H1 (cell line): ENCODE measurements around the gene XPNPEP2. TPM values are rescaled to one million over a fixed set of nuclear protein-coding genes. Genes with fewer than 3 reads are reported as not detected.

Source experiments
- CTCF ChIA-PET: fragments of 300-600 bp; sonication (Branson Sonifier 250); formaldehyde crosslinking; loops from one replicate; lab custom pipeline; 2021; ENCODE audit not compliant: partially characterized antibody; lab: Charles Lee
- POLR2A ChIA-PET: fragments of 300-600 bp; sonication (Branson Sonifier 250); formaldehyde crosslinking; loops from one replicate; lab custom pipeline; 2021; ENCODE audit warnings: inconsistent platforms; ENCODE audit not compliant: partially characterized antibody; lab: Charles Lee
- DNase-seq, 2 experiments: peaks; one replicate each; pipeline versions ENCODE4 v3.0.0 to v3.0.0-alpha.2; 2010 to 2022; ENCODE audit warnings: low spot score in 2 of 2, low read depth in 1 of 2, mixed read lengths in 1 of 2
- FAIRE-seq: peaks from 2 replicates; lab custom pipeline; 2011; peaks lifted over from hg19 to GRCh38; lab: Jason Lieb, UNC
- H2AFZ ChIP-seq: 2 replicates; pipeline ENCODE4 v1.8.1; 2012; ENCODE audit warnings: low read length, inconsistent platforms
- H2AK5ac ChIP-seq: 2 replicates; pipeline ENCODE4 v1.6.1; 2013; ENCODE audit warnings: low read depth, low read length
- H2BK120ac ChIP-seq: replicated peaks from 2 replicates; pipeline ENCODE3; 2013; ENCODE audit warnings: low read depth, low read length, inconsistent platforms
- H2BK12ac ChIP-seq: 2 replicates; pipeline ENCODE4 v1.6.1; 2013; ENCODE audit warnings: low read depth, low read length
- H2BK15ac ChIP-seq: 2 replicates; pipeline ENCODE4 v1.6.1; 2013; ENCODE audit warnings: low read length
- H2BK20ac ChIP-seq: 2 replicates; pipeline ENCODE4 v1.6.1; 2013; ENCODE audit warnings: low read length
- H2BK5ac ChIP-seq: 2 replicates; pipeline ENCODE4 v1.6.1; 2013; ENCODE audit warnings: low read depth, low read length
- H3K14ac ChIP-seq: 2 replicates; pipeline ENCODE4 v1.6.1; 2013; ENCODE audit warnings: inconsistent platforms; ENCODE audit not compliant: insufficient read length
- H3K18ac ChIP-seq: 2 replicates; pipeline ENCODE4 v1.6.1; 2013; ENCODE audit warnings: low read length; ENCODE audit errors: extremely low read depth
- H3K23ac ChIP-seq: 2 replicates; pipeline ENCODE4 v1.6.1; 2013; ENCODE audit warnings: inconsistent platforms; ENCODE audit not compliant: insufficient read length
- H3K23me2 ChIP-seq: 2 replicates; pipeline ENCODE4 v1.6.1; 2013; ENCODE audit warnings: low read depth, low read length
- H3K27ac ChIP-seq: 2 replicates; pipeline ENCODE4 v1.6.1; 2011; ENCODE audit warnings: low read depth, low read length, inconsistent platforms
- H3K27me3 ChIP-seq, 4 experiments: replicated peaks in 1 of 4; 1 replicate in 1 of 4; 2 replicates in 3 of 4; pipeline versions ENCODE4 v1.6.1 to v1.8.1; 2011 to 2013; ENCODE audit warnings: low read length in 3 of 4, mild to moderate bottlenecking in 3 of 4, inconsistent platforms in 2 of 4, mixed read lengths in 2 of 4, moderate library complexity in 1 of 4; ENCODE audit not compliant: control insufficient read depth in 3 of 4, insufficient read depth in 3 of 4; ENCODE audit errors: extremely low read depth in 1 of 4
- H3K36me3 ChIP-seq, 4 experiments: 2 replicates each; pipeline versions ENCODE4 v1.6.1 to v1.8.1; 2011 to 2013; ENCODE audit warnings: mild to moderate bottlenecking in 4 of 4, low read length in 3 of 4, moderate library complexity in 2 of 4, control low read depth in 1 of 4, inconsistent platforms in 1 of 4; ENCODE audit not compliant: insufficient read depth in 4 of 4, control insufficient read depth in 2 of 4
- H3K4ac ChIP-seq: replicated peaks from 2 replicates; pipeline ENCODE3; 2013; ENCODE audit warnings: low read length, low read depth, mixed read lengths, inconsistent platforms; ENCODE audit not compliant: insufficient read length
- H3K4me1 ChIP-seq, 4 experiments: replicated peaks in 1 of 4; 1 replicate in 1 of 4; 2 replicates in 3 of 4; pipeline versions ENCODE4 v1.6.1 to v1.8.1; 2011 to 2013; ENCODE audit warnings: low read length in 3 of 4, inconsistent platforms in 2 of 4, mixed read lengths in 1 of 4; ENCODE audit not compliant: insufficient read depth in 4 of 4, control insufficient read depth in 3 of 4
- H3K4me2 ChIP-seq, 2 experiments: 2 replicates each; pipeline versions ENCODE4 v1.6.1 to v1.8.1; 2011 to 2013; ENCODE audit warnings: low read depth in 2 of 2, low read length in 2 of 2, control low read depth in 1 of 2, inconsistent platforms in 1 of 2, mild to moderate bottlenecking in 1 of 2; ENCODE audit not compliant: insufficient read depth in 1 of 2
- H3K4me3 ChIP-seq, 4 experiments: fragments of 200-600, 300-600 bp in 1 of 4; sonication (generic), shearing (Covaris generic), sonication (Bioruptor Twin) in 1 of 4; 2 replicates each; pipeline versions ENCODE4 v1.5.1 to v1.8.1; 2011 to 2016; ENCODE audit warnings: low read length in 4 of 4, low read depth in 3 of 4, control low read depth in 2 of 4, inconsistent platforms in 2 of 4, mild to moderate bottlenecking in 2 of 4, mixed read lengths in 1 of 4, moderate library complexity in 1 of 4; ENCODE audit not compliant: insufficient read depth in 2 of 4; ENCODE audit errors: extremely low read depth in 1 of 4
- H3K56ac ChIP-seq: replicated peaks from 2 replicates; pipeline ENCODE3; 2013; ENCODE audit warnings: low read depth, mild to moderate bottlenecking, mixed read lengths, low read length, inconsistent platforms; ENCODE audit not compliant: insufficient read length
- H3K79me1 ChIP-seq: 2 replicates; pipeline ENCODE4 v1.6.1; 2013; ENCODE audit warnings: low read depth, low read length, control low read depth
- H3K79me2 ChIP-seq, 2 experiments: 2 replicates each; pipeline versions ENCODE4 v1.6.1 to v1.8.1; 2012 to 2013; ENCODE audit warnings: low read length in 2 of 2, mild to moderate bottlenecking in 2 of 2, inconsistent platforms in 1 of 2; ENCODE audit not compliant: insufficient read depth in 2 of 2, control insufficient read depth in 1 of 2
- H3K9ac ChIP-seq, 4 experiments: replicated peaks in 1 of 4; 1 replicate in 1 of 4; 2 replicates in 3 of 4; pipeline versions ENCODE4 v1.6.1 to v1.8.1; 2011 to 2013; ENCODE audit warnings: low read depth in 3 of 4, low read length in 3 of 4, control low read depth in 2 of 4, mild to moderate bottlenecking in 2 of 4, moderate library complexity in 2 of 4, inconsistent platforms in 1 of 4; ENCODE audit errors: extremely low read depth in 1 of 4
- H3K9me3 ChIP-seq, 2 experiments: 2 replicates each; pipeline versions ENCODE4 v1.6.1 to v1.8.1; 2012 to 2013; ENCODE audit warnings: mild to moderate bottlenecking in 2 of 2, moderate library complexity in 2 of 2, control low read depth in 1 of 2, inconsistent platforms in 1 of 2, low read depth in 1 of 2, low read length in 1 of 2, mixed read lengths in 1 of 2; ENCODE audit not compliant: insufficient read depth in 2 of 2
- H4K20me1 ChIP-seq, 2 experiments: replicated peaks in 1 of 2; 2 replicates each; pipeline versions ENCODE3 to v1.8.1; 2011 to 2013; ENCODE audit warnings: inconsistent platforms in 2 of 2, low read length in 2 of 2, mild to moderate bottlenecking in 1 of 2; ENCODE audit not compliant: insufficient read depth in 2 of 2, control insufficient read depth in 1 of 2
- H4K5ac ChIP-seq: 2 replicates; pipeline ENCODE4 v1.6.1; 2013; ENCODE audit warnings: low read length, low read depth, mixed read lengths, inconsistent platforms; ENCODE audit not compliant: insufficient read length
- H4K8ac ChIP-seq: 2 replicates; pipeline ENCODE4 v1.8.0; 2013; ENCODE audit warnings: mild to moderate bottlenecking, moderate library complexity, low read length, inconsistent platforms; ENCODE audit not compliant: insufficient read depth; ENCODE audit errors: extremely low read depth
- H4K91ac ChIP-seq: replicated peaks from 2 replicates; pipeline ENCODE3; 2013; ENCODE audit warnings: low read length, mixed read lengths, inconsistent platforms; ENCODE audit not compliant: insufficient read length
- GABPA ChIP-seq: IDR thresholded peaks from 2 replicates; pipeline ENCODE4 v1.6.1; 2011; ENCODE audit warnings: mild to moderate bottlenecking, low read length, moderate library complexity, borderline replicate concordance; ENCODE audit not compliant: insufficient read depth
- RBBP5 ChIP-seq: IDR thresholded peaks from 2 replicates; pipeline ENCODE4 v1.7.1; 2012; ENCODE audit warnings: low read depth, mild to moderate bottlenecking, inconsistent platforms, low read length, moderate library complexity, borderline replicate concordance
- WGBS, 2 experiments: shearing (Covaris generic) in 1 of 2; methylation state at CpG; one replicate each; pipeline versions ENCODE4 v1.1.6 to v1.1.7; 2013 to 2015; ENCODE audit warnings: low lambda C conversion rate in 2 of 2, mixed read lengths in 2 of 2, inconsistent platforms in 1 of 2, low coverage in 1 of 2, missing lambda C conversion rate in 1 of 2; ENCODE audit not compliant: insufficient replicate concordance in 2 of 2, insufficient coverage in 1 of 2, insufficient read length in 1 of 2; ENCODE audit errors: extremely low coverage in 1 of 2, missing lambda C conversion rate in 1 of 2; 5-methylcytosine and 5-hydroxymethylcytosine counted together
- polyA plus RNA-seq, 7 experiments: library from polyadenylated mRNA; depleted of rRNA in 3 of 7; stranded (reverse) in 5 of 7; unstranded in 2 of 7; fragments of >200 nt in 5 of 7; fragments of 200-250 nt in 2 of 7; gene quantifications; 1 replicate in 5 of 7; 2 replicates in 1 of 7; 4 replicates in 1 of 7; pipeline versions ENCODE4 v1.2.1 to v1.2.3, GENCODE V29; 2011 to 2013; ENCODE audit warnings: missing spikeins in 2 of 7, mixed read lengths in 2 of 7
- total RNA-seq: library from RNA; stranded (reverse); fragmentation: NEBNext Ultra II Directional; extraction: Animal tissue kit (Norgen Biotek cat#: 25700); gene quantifications from 2 replicates; pipeline ENCODE4 v1.2.1, GENCODE V29; 2021

XPNPEP2 gene
- total and polyA plus RNA-seq, 2 of the 8 experiments (the other 6 are each of a cell fraction or from before 2014, with no cell fraction given) = 0.27 TPM; not detected in 1

DNA sequence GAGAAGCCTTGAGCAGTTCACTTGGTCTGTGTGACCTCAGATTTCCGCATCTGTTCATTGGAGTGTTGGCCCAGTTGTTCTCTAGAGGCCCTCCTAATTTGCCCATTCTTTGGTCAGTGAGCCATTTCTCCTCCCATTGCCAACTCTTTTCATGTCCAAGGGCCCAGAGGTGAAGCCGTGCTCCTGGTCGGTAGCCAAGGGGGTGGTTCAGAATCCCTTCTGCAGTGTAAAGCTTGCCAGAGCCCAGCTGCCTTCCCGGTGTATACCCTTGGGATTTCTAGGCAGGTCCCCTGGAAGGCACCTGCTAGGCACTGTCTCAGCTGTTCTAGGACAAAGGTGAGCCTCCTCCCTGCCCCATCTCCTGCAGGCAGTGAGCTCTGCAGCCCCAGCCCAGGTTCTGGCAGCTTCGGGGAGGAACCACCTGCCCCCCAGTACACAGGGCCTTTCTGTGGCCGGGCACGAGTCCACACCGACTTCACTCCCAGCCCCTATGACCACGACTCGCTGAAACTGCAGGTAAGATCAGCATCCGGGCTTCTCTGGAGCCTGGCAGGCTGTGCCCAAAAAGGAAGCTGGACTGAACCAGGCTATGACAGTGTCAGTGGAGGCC, 53.3 kb downstream of the XPNPEP2 start:
- no peak overlapping the region for H3K18ac ChIP-seq
- no peak overlapping the region for H4K91ac ChIP-seq
- H3K4me1 ChIP-seq = no peaks in the 10 kb centered on the region
- H3K56ac ChIP-seq = no peak overlapping the region
- WGBS, 2 experiments = 90% methylated on average over 2 of the region's 11 CpGs; no CpG with 5 or more reads in 1 of the 2 experiments
- H3K23me2 ChIP-seq = no peaks in the 10 kb centered on the region
- no peak overlapping the region for H3K4ac ChIP-seq
- H3K4me3 ChIP-seq = no peak overlapping the region
- no peak overlapping the region for H3K14ac ChIP-seq
- no peak overlapping the region for H2BK12ac ChIP-seq
- H4K20me1 ChIP-seq = no peaks in the 10 kb centered on the region
- no peak overlapping the region for H3K27ac ChIP-seq
- H3K36me3 ChIP-seq = no peaks in the 10 kb centered on the region
- no peaks in the 10 kb centered on the region for H3K27me3 ChIP-seq
- DNase-seq (no peak), FAIRE-seq (no peak)
- no peaks in the 10 kb centered on the region for H3K9me3 ChIP-seq
- no peak overlapping the region for H2BK5ac ChIP-seq
- no peaks in the 10 kb centered on the region for H3K79me1 ChIP-seq
- H4K5ac ChIP-seq = no peak overlapping the region
- CTCF ChIA-PET = interaction anchor here (1.0 to 1.8 kb wide), 5 partner anchors 10 to 184 kb away, joined by 3 to 6 read pairs (median 4); no protein-coding TSS in a partner anchor
- H4K8ac ChIP-seq = no peak overlapping the region
- no peak overlapping the region for H3K23ac ChIP-seq
- H3K4me2 ChIP-seq = no peak overlapping the region
- no peaks in the 10 kb centered on the region for H3K79me2 ChIP-seq
- TF ChIP-seq GABPA = no peak
- no peak for TF ChIP-seq RBBP5
- TF ChIP-seq, all 59 proteins: peak for 0
- H2BK15ac ChIP-seq = no peak overlapping the region
- H2BK120ac ChIP-seq = no peak overlapping the region
- H3K9ac ChIP-seq = no peak overlapping the region
- H2AK5ac ChIP-seq = no peak overlapping the region
- no peak overlapping the region for H2BK20ac ChIP-seq
- H2AFZ ChIP-seq = no peak overlapping the region
- POLR2A ChIA-PET = interaction anchor here (1.3 kb wide), 1 partner anchor 187 kb away, joined by 3 read pairs; no protein-coding TSS in a partner anchor
